Suppressor macrophage treated with lipopolysaccharide for 1 hour (primary cell): ENCODE data around the gene FASTK.
A peak's percentile ranks its signal among the peaks of the same experiment; 100 is the strongest.

Experiments used
- DNase-seq, 3 donors: peaks; one replicate each; pipeline ENCODE4 v3.0.0-alpha.2; 2020 to 2022

The FASTK gene

GRCh38 chr7:151063212-151063561 is 17.4 kb downstream of the FASTK start:
- DNase-seq: no peak

- peak in 2 of 3 donors; percentile 4 to 26 for DNase-seq
Observed at GRCh38 chr7:151062399-151063211, 18.0 kb downstream of the FASTK start.

- no peak for DNase-seq
Observed at GRCh38 chr7:151062111-151062398, 18.6 kb downstream of the FASTK start.

- DNase-seq: no peak
Observed at GRCh38 chr7:151061213-151062110, 19.1 kb downstream of the FASTK start.

- DNase-seq: peak; percentile 10 to 31 (median 24)
Observed at GRCh38 chr7:151060416-151061212, 20.0 kb downstream of the FASTK start.

GRCh38 chr7:151060113-151060415 is 20.5 kb downstream of the FASTK start:
- no peak for DNase-seq

- peak; percentile 64 to 90 (median 68) for DNase-seq
Observed at GRCh38 chr7:151059367-151060112, 21.1 kb downstream of the FASTK start, which contains the start of gene SLC4A2. SLC4A2 (plus strand) TSS chr7:151059589; CDS start chr7:151061988, 2,399 bp downstream.

- peak; percentile 24 to 31 (median 30) for DNase-seq
Observed at GRCh38 chr7:151058781-151059366, 21.7 kb downstream of the FASTK start.

GRCh38 chr7:151057989-151058780 is 22.4 kb downstream of the FASTK start:
- DNase-seq: peak; percentile 99

- peak in 1 of 3 donors; percentile 24 for DNase-seq
Observed at GRCh38 chr7:151057506-151057988, 23.1 kb downstream of the FASTK start, which contains the start of gene CDK5. CDK5 (minus strand) TSS chr7:151057897; CDS start chr7:151057848, 49 bp downstream.

GRCh38 chr7:151056666-151057505 is 23.7 kb downstream of the FASTK start:
- no peak for DNase-seq

GRCh38 chr7:151056283-151056665 is 24.3 kb downstream of the FASTK start:
- no peak for DNase-seq

- DNase-seq: no peak
Observed at GRCh38 chr7:151053751-151054150, 26.9 kb downstream of the FASTK start.

- DNase-seq: peak; percentile 40 to 63 (median 48)
Observed at GRCh38 chr7:151053096-151053495, 27.5 kb downstream of the FASTK start.

GRCh38 chr7:151051108-151051507 is 29.5 kb downstream of the FASTK start:
- DNase-seq: peak; percentile 56 to 82 (median 72)

GRCh38 chr7:151048911-151049463 is 31.6 kb downstream of the FASTK start:
- DNase-seq: no peak

GRCh38 chr7:151047976-151048815 is 32.4 kb downstream of the FASTK start, which contains the start of gene ASIC3:
ASIC3 (plus strand) TSS chr7:151048531; CDS start chr7:151048886, 355 bp downstream.
- no peak for DNase-seq
